HepG2 (cell line): Measurements from ENCODE around the gene MED28. TPM values are rescaled to one million over a fixed set of nuclear protein-coding genes. Genes with fewer than 3 reads are reported as not detected.

Experiments
- ATAC-seq: fragments of 200-7000 bp; cut with Tn5 transposase; 3 replicates; pipeline ENCODE4 v1.9.1; 2020; ENCODE audit warnings: mild to moderate bottlenecking, moderate library complexity
- Bru-seq: library from RNA; stranded (reverse); fragments of 400-500 nt; gene quantifications from one replicate; lab custom pipeline; 2021; lab: Mats Ljungman, UMichigan
- BruChase-seq, 2 experiments: library from RNA; stranded (reverse); fragments of 400-500 nt; gene quantifications; one replicate each; lab custom pipeline; 2021; lab: Mats Ljungman, UMichigan
- BruUV-seq: library from RNA; stranded (reverse); fragments of 400-500 nt; replicated peaks from 2 replicates; lab custom pipeline; 2021; lab: Mats Ljungman, UMichigan
- CTCF ChIA-PET: fragments of 300-600 bp; formaldehyde crosslinking; extraction: SDS; loops from one replicate; lab custom pipeline; 2021; ENCODE audit warnings: low total read pairs, inconsistent platforms, low intra/inter-chr PET ratio; lab: Yijun Ruan, JAX
- POLR2A ChIA-PET: fragments of 350-600 bp; sonication (Branson Sonifier 250); formaldehyde crosslinking; loops from one replicate; lab custom pipeline; 2020; ENCODE audit warnings: antibody characterized with exemption, inconsistent platforms; lab: Yijun Ruan, JAX
- DNase-seq: peaks from one replicate; pipeline ENCODE4 v3.0.0-alpha.2; 2015; ENCODE audit warnings: low spot score
- FAIRE-seq: peaks from 3 replicates; lab custom pipeline; 2011; peaks lifted over from hg19 to GRCh38; lab: Jason Lieb, UNC
- H2AFZ ChIP-seq: one replicate; pipeline ENCODE4 v1.6.1; 2011; ENCODE audit warnings: low read length, inconsistent platforms
- H3K27ac ChIP-seq: fragments of 300-600 bp; 3 replicates; pipeline ENCODE4 v1.8.0; 2011; ENCODE audit warnings: mixed run types, mild to moderate bottlenecking, mixed read lengths, low read length, inconsistent platforms; ENCODE audit not compliant: insufficient read depth; ENCODE audit errors: extremely low read length
- H3K27me3 ChIP-seq, 2 experiments: fragments of 200-600 bp in 1 of 2; 2 replicates in 1 of 2; 3 replicates in 1 of 2; pipeline versions ENCODE4 v1.6.0 to v1.8.0; 2011; ENCODE audit warnings: low read length in 2 of 2, mild to moderate bottlenecking in 2 of 2, moderate library complexity in 2 of 2, inconsistent platforms in 1 of 2; ENCODE audit not compliant: insufficient read depth in 2 of 2, control insufficient read depth in 1 of 2
- H3K36me3 ChIP-seq, 2 experiments: fragments of 200-600 bp in 1 of 2; replicated peaks in 1 of 2; 2 replicates in 1 of 2; 3 replicates in 1 of 2; pipeline versions ENCODE4 v1.5.1 to v1.8.0; 2011; ENCODE audit warnings: low read length in 2 of 2, inconsistent platforms in 1 of 2; ENCODE audit not compliant: insufficient read depth in 2 of 2, control insufficient read depth in 1 of 2
- H3K4me1 ChIP-seq: 2 replicates; pipeline ENCODE4 v1.5.1; 2012; ENCODE audit warnings: low read length, inconsistent platforms; ENCODE audit not compliant: insufficient read depth
- H3K4me2 ChIP-seq: 2 replicates; pipeline ENCODE4 v1.6.0; 2011; ENCODE audit warnings: low read depth, low read length, inconsistent platforms
- H3K4me3 ChIP-seq, 3 experiments: fragments of 200-600 bp in 1 of 3; sonication (generic), shearing (Covaris generic) in 1 of 3; replicated peaks in 1 of 3; 2 replicates each; pipeline ENCODE4 v1.5.1; 2011 to 2016; ENCODE audit warnings: low read length in 3 of 3, inconsistent platforms in 2 of 3, low read depth in 2 of 3, mild to moderate bottlenecking in 2 of 3, control low read depth in 1 of 3, mixed read lengths in 1 of 3; ENCODE audit not compliant: insufficient read depth in 1 of 3
- H3K79me2 ChIP-seq: one replicate; pipeline ENCODE4 v1.6.1; 2011; ENCODE audit warnings: low read length, inconsistent platforms; ENCODE audit not compliant: insufficient read depth
- H3K9ac ChIP-seq: 2 replicates; pipeline ENCODE4 v1.6.0; 2011; ENCODE audit warnings: mild to moderate bottlenecking, low read depth, low read length, inconsistent platforms; ENCODE audit not compliant: insufficient read depth
- H3K9me3 ChIP-seq: 2 replicates; pipeline ENCODE4 v1.5.1; 2012; ENCODE audit warnings: mild to moderate bottlenecking, low read length
- H4K20me1 ChIP-seq: 2 replicates; pipeline ENCODE4 v1.6.0; 2011; ENCODE audit warnings: inconsistent platforms, mild to moderate bottlenecking, low read length, moderate library complexity; ENCODE audit not compliant: insufficient read depth
- DZIP1 ChIP-seq: sonication (generic); formaldehyde crosslinking; IDR thresholded peaks from 2 replicates; pipeline ENCODE4 v1.5.0; 2020; ENCODE audit warnings: mild to moderate bottlenecking, missing genetic modification reagents
- ELF4 ChIP-seq: sonication (generic); formaldehyde crosslinking; IDR thresholded peaks from 2 replicates; pipeline ENCODE4 v1.5.0; 2020; ENCODE audit warnings: missing genetic modification reagents, mild to moderate bottlenecking, moderate library complexity, borderline replicate concordance
- FOXA3 ChIP-seq: IDR thresholded peaks from 2 replicates; pipeline ENCODE4 v1.6.1; 2016; ENCODE audit warnings: missing genetic modification reagents, missing compliant biosample characterization
- GPN1 ChIP-seq: sonication (generic); formaldehyde crosslinking; IDR thresholded peaks from 2 replicates; pipeline ENCODE4 v1.5.1; 2020; ENCODE audit warnings: missing genetic modification reagents, borderline replicate concordance
- GZF1 ChIP-seq: sonication (generic); formaldehyde crosslinking; IDR thresholded peaks from 2 replicates; pipeline ENCODE4 v1.5.1; 2020; ENCODE audit warnings: mild to moderate bottlenecking, missing genetic modification reagents
- KMT2B ChIP-seq: IDR thresholded peaks from 2 replicates; pipeline ENCODE4 v1.6.1; 2016; ENCODE audit warnings: missing genetic modification reagents, missing compliant biosample characterization
- MTA3 ChIP-seq: sonication (generic); formaldehyde crosslinking; IDR thresholded peaks from 2 replicates; pipeline ENCODE4 v1.4.0; 2020; ENCODE audit warnings: missing genetic modification reagents
- ZNF230 ChIP-seq: sonication (generic); formaldehyde crosslinking; IDR thresholded peaks from 2 replicates; pipeline ENCODE4 v1.4.0; 2020; ENCODE audit warnings: mild to moderate bottlenecking, missing genetic modification reagents
- ZNF629 ChIP-seq: sonication (generic); formaldehyde crosslinking; conservative IDR thresholded peaks from 2 replicates; pipeline ENCODE4 v1.5.0; 2020; ENCODE audit warnings: missing genetic modification reagents
- ZNF660 ChIP-seq: sonication (generic); formaldehyde crosslinking; IDR thresholded peaks from 2 replicates; pipeline ENCODE4 v1.5.1; 2020; ENCODE audit warnings: mild to moderate bottlenecking, low read depth, missing genetic modification reagents, borderline replicate concordance
- ZSCAN29 ChIP-seq: sonication (generic); formaldehyde crosslinking; conservative IDR thresholded peaks from 2 replicates; pipeline ENCODE4 v1.4.0; 2020; ENCODE audit warnings: mild to moderate bottlenecking, missing genetic modification reagents
- WGBS: methylation state at CpG from one replicate; pipeline ENCODE4 v1.1.6; 2017; ENCODE audit warnings: low lambda C conversion rate; 5-methylcytosine and 5-hydroxymethylcytosine counted together
- in situ Hi-C: cut with HindIII; loops from 2 replicates; pipeline ENCODE4 v1.10.0; 2017; ENCODE audit warnings: low pct_unique_long_range_greater_than_20kb; ENCODE audit not compliant: extremely low pct_ligation_motif_present
- intact Hi-C: fragments of 100-400 bp; cut with micrococcal nuclease; formaldehyde crosslinking; loops from one replicate; pipeline ENCODE4 v1.10.0; 2022; ENCODE audit not compliant: unreplicated experiment
- long read RNA-seq, 2 experiments: library from RNA in 1 of 2; library from polyadenylated mRNA in 1 of 2; stranded (forward) in 1 of 2; unstranded in 1 of 2; transcript quantifications; one replicate each; pipeline ENCODE4 v2.0.0, GENCODE V29; 2019 to 2022
- polyA minus RNA-seq, 3 experiments: library from RNA; depleted of rRNA, polyadenylated mRNA; stranded (reverse); fragments of >200 nt; gene quantifications; 2 replicates each; pipeline ENCODE4 v1.2.3, GENCODE V29; 2011; ENCODE audit warnings: low replicate concordance in 1 of 3
- polyA plus RNA-seq, 8 experiments: library from polyadenylated mRNA; depleted of rRNA in 3 of 8; stranded (reverse) in 7 of 8; unstranded in 1 of 8; fragments of >200 nt; fragmentation: Illumina TruSeq in 4 of 8; extraction: Trizol in 4 of 8; gene quantifications; 2 replicates each; pipeline versions ENCODE4 v1.2.1 to v1.2.3, GENCODE V29; 2011 to 2016; ENCODE audit warnings: low read depth in 4 of 8, missing spikeins in 1 of 8, mixed read lengths in 1 of 8; ENCODE audit not compliant: insufficient read depth in 1 of 8
- total RNA-seq, 5 experiments: library from RNA; depleted of rRNA; stranded (reverse); fragments of >200 nt; fragmentation: Illumina TruSeq; extraction: Trizol; gene quantifications; 2 replicates each; pipeline ENCODE4 v1.2.3, GENCODE V29; 2016; ENCODE audit warnings: low read depth in 1 of 5

Gene MED28
- total RNA-seq (2016; rRNA removed; fragmentation: Illumina TruSeq; extraction: Trizol) (65.7 and 96.5 TPM in 2 replicates), polyA plus RNA-seq (2011; rRNA removed) (41.3 and 42.8 TPM in 2 replicates), polyA minus RNA-seq (2011; rRNA and poly(A)+ RNA removed; ENCODE audit: low replicate concordance) (14.1 and 27.0 TPM in 2 replicates), Bru-seq, nascent RNA (percentile 94 among the genes with signal in this experiment), BruChase-seq, experiment 1, labeled RNA remaining after a 6-hour chase (percentile 96 among the genes with signal in this experiment), BruChase-seq, experiment 2, labeled RNA remaining after a 2-hour chase (percentile 97 among the genes with signal in this experiment)
- 21.4 and 22.2 TPM in 2 replicates for total RNA-seq (2016; cell fraction: cytosol; rRNA removed; fragmentation: Illumina TruSeq; extraction: Trizol; ENCODE audit: low read depth)
- total RNA-seq (2016; cell fraction: insoluble cytoplasmic fraction; rRNA removed; fragmentation: Illumina TruSeq; extraction: Trizol), result 71.1 and 96.7 TPM in 2 replicates
- total RNA-seq (2016; cell fraction: membrane; rRNA removed; fragmentation: Illumina TruSeq; extraction: Trizol), result 29.2 and 38.3 TPM in 2 replicates
- total RNA-seq (2016; cell fraction: nucleus; rRNA removed; fragmentation: Illumina TruSeq; extraction: Trizol), result 32.7 and 37.6 TPM in 2 replicates
- 10.0 and 12.5 TPM in 2 replicates for polyA plus RNA-seq (2011; cell fraction: cytosol; rRNA removed)
- 11.8 and 17.0 TPM in 2 replicates for polyA plus RNA-seq (2011; cell fraction: nucleus; rRNA removed)
- 52.1 and 53.1 TPM in 2 replicates for polyA plus RNA-seq (2012)
- polyA plus RNA-seq (2016; cell fraction: cytosol; fragmentation: Illumina TruSeq; extraction: Trizol; ENCODE audit: low read depth), result 23.2 and 23.3 TPM in 2 replicates
- 120 and 122 TPM in 2 replicates for polyA plus RNA-seq (2016; cell fraction: insoluble cytoplasmic fraction; fragmentation: Illumina TruSeq; extraction: Trizol; ENCODE audit: low read depth)
- polyA plus RNA-seq (2016; cell fraction: membrane; fragmentation: Illumina TruSeq; extraction: Trizol; ENCODE audit: low read depth), result 29.7 and 44.8 TPM in 2 replicates
- 33.6 and 40.5 TPM in 2 replicates for polyA plus RNA-seq (2016; cell fraction: nucleus; fragmentation: Illumina TruSeq; extraction: Trizol; ENCODE audit: insufficient read depth, low read depth)
- 42.5 and 48.0 TPM in 2 replicates for polyA minus RNA-seq (2011; cell fraction: cytosol; rRNA and poly(A)+ RNA removed)
- 39.9 and 41.6 TPM in 2 replicates for polyA minus RNA-seq (2011; cell fraction: nucleus; rRNA and poly(A)+ RNA removed)
- long read RNA-seq, experiment 1, full-length matches to known transcripts, result 145 of 153 reads
- long read RNA-seq, experiment 1, partial matches to known transcripts, result 0 of 153 reads
- long read RNA-seq, experiment 1, other reads (novel, unspliced or antisense), result 8 of 153 reads
- long read RNA-seq, experiment 2, full-length matches to known transcripts, result 98 of 183 reads
- long read RNA-seq, experiment 2, partial matches to known transcripts, result 43 of 183 reads
- long read RNA-seq, experiment 2, other reads (novel, unspliced or antisense), result 42 of 183 reads

- peak within 1 kb of the TSS; percentile 98 for H3K9ac ChIP-seq
- WGBS, result under 1% methylated on average over 46 of the region's 46 CpGs
- BruUV-seq, result TSS peak; percentile 86
- peaks cover 56% of the 10 kb centered on the region for H3K79me2 ChIP-seq
- intact Hi-C loops (loop anchor here (1.0 to 2.0 kb wide), 4 partner anchors 17 to 70 kb away; partner anchors contain the start of gene LAP3), in situ Hi-C loops (no loop called here)
- POLR2A ChIA-PET, result interaction anchor here (0.7 to 3.3 kb wide), 15 partner anchors 12 to 195 kb away, joined by 3 to 14 read pairs (median 4); partner anchors contain the start of genes DCAF16, LAP3 and QDPR
- H3K9me3 ChIP-seq, result no peaks in the 10 kb centered on the region
- peak within 1 kb of the TSS; percentile 92 to 98 (median 93) for H3K4me3 ChIP-seq
- peak; percentile 84 for ATAC-seq
- FAIRE-seq, result peak; percentile 96
- H2AFZ ChIP-seq, result peak within 1 kb of the TSS; percentile 96
- peak within 1 kb of the TSS; percentile 82 for H3K27ac ChIP-seq
- CTCF ChIA-PET, result no interaction called here
- H3K4me2 ChIP-seq, result peak within 1 kb of the TSS; percentile 92
- peaks cover 39% of the 10 kb centered on the region for H3K4me1 ChIP-seq
- H3K27me3 ChIP-seq, result no peaks in the 10 kb centered on the region; a peak in 1 of 5 replicates
- peaks cover 27% of the 10 kb centered on the region for H4K20me1 ChIP-seq
- peak; percentile 93 for DNase-seq
- H3K36me3 ChIP-seq, result peaks cover 7 to 24% of the 10 kb centered on the region in 2 experiments; a peak in 4 of 5 replicates
- TF ChIP-seq ZSCAN29 (CRISPR knock-in tag), result no peak
- no peak for TF ChIP-seq ZNF660 (CRISPR knock-in tag)
- TF ChIP-seq GPN1, result no peak
- TF ChIP-seq DZIP1 (CRISPR knock-in tag), result no peak
- peak; percentile 66; the same call in 1 of the 2 replicates for TF ChIP-seq GZF1
- TF ChIP-seq FOXA3 (CRISPR knock-in tag), result peak; percentile 14; the same call in 1 of the 2 replicates
- no peak for TF ChIP-seq ZNF629 (CRISPR knock-in tag)
- no peak for TF ChIP-seq MTA3 (CRISPR knock-in tag)
- TF ChIP-seq ELF4 (CRISPR knock-in tag), result no peak
- TF ChIP-seq ZNF230, result peak; percentile 68; the same call in 1 of the 2 replicates
- peak; percentile 76; the same call in 1 of the 2 replicates for TF ChIP-seq KMT2B (CRISPR knock-in tag)
These were observed at the start of gene MED28 for GRCh38 chr4:17614416-17615299. MED28 (plus strand) TSS chr4:17614641; CDS start chr4:17614655, 14 bp downstream.
